Osteocyte (in vitro differentiated cells): Measurements from ENCODE around the gene C5orf15. TPM values are rescaled to one million over a fixed set of nuclear protein-coding genes. Genes with fewer than 3 reads are reported as not detected.

Experiments used
- DNase-seq: peaks from one replicate; pipeline ENCODE4 v3.0.0; 2021; ENCODE audit warnings: mixed read lengths; ENCODE audit not compliant: unreplicated experiment; ENCODE audit errors: extremely low spot score
- H3K27ac Mint-ChIP-seq: one replicate; pipeline ENCODE4 v1.8.0; 2021; ENCODE audit warnings: mild to moderate bottlenecking, mixed read lengths; ENCODE audit not compliant: unreplicated experiment
- H3K27me3 Mint-ChIP-seq: one replicate; pipeline ENCODE4 v1.8.0; 2021; ENCODE audit warnings: mixed read lengths; ENCODE audit not compliant: unreplicated experiment
- H3K36me3 Mint-ChIP-seq: one replicate; pipeline ENCODE4 v1.8.0; 2021; ENCODE audit warnings: mixed read lengths; ENCODE audit not compliant: unreplicated experiment
- H3K4me1 Mint-ChIP-seq: one replicate; pipeline ENCODE4 v1.8.0; 2021; ENCODE audit warnings: mixed read lengths; ENCODE audit not compliant: unreplicated experiment
- H3K4me3 Mint-ChIP-seq: one replicate; pipeline ENCODE4 v1.8.0; 2021; ENCODE audit warnings: mild to moderate bottlenecking, moderate library complexity, mixed read lengths; ENCODE audit not compliant: unreplicated experiment
- H3K9me3 Mint-ChIP-seq: one replicate; pipeline ENCODE4 v1.8.0; 2021; ENCODE audit warnings: mixed read lengths; ENCODE audit not compliant: unreplicated experiment
- CTCF ChIP-seq: fragments of 200-600 bp; sonication (generic); IDR thresholded peaks from 2 replicates; pipeline ENCODE4 v1.5.0; 2021; ENCODE audit warnings: antibody characterized with exemption, mild to moderate bottlenecking, moderate library complexity
- total RNA-seq: library from RNA; stranded (reverse); gene quantifications from 2 replicates; pipeline ENCODE4 v1.2.1, GENCODE V29; 2021

The C5orf15 gene
- total RNA-seq, 1 donor from 2014 or later, result 62.6 TPM

GRCh38 chr5:133945568-133945967 is 22.9 kb downstream of the C5orf15 start:
- TF ChIP-seq CTCF, result no peak
- Mint-ChIP-seq H3K27me3 (peaks cover 7% of the 10 kb centered on the region), H3K4me1 (no peaks in the 10 kb centered on the region), H3K4me3 (no peak overlapping the region), H3K27ac (no peak overlapping the region), H3K9me3 (no peaks in the 10 kb centered on the region), H3K36me3 (no peaks in the 10 kb centered on the region)
- DNase-seq, result no peak

GRCh38 chr5:133944263-133945185 is 23.9 kb downstream of the C5orf15 start:
- Mint-ChIP-seq H3K27ac (no peak overlapping the region), H3K4me1 (no peaks in the 10 kb centered on the region), H3K27me3 (peaks cover 7% of the 10 kb centered on the region), H3K36me3 (no peaks in the 10 kb centered on the region), H3K9me3 (no peaks in the 10 kb centered on the region), H3K4me3 (no peak overlapping the region)
- TF ChIP-seq CTCF, result peak; percentile 65
- peak; percentile 59 for DNase-seq

GRCh38 chr5:133943475-133943817 is 25.0 kb downstream of the C5orf15 start:
- H3K4me1 Mint-ChIP-seq, result no peaks in the 10 kb centered on the region
- peak; percentile 62 for DNase-seq
- no peaks in the 10 kb centered on the region for H3K36me3 Mint-ChIP-seq
- H3K27me3 Mint-ChIP-seq, result peaks cover 7% of the 10 kb centered on the region
- no peak overlapping the region for H3K27ac Mint-ChIP-seq
- no peak overlapping the region for H3K4me3 Mint-ChIP-seq
- no peak for TF ChIP-seq CTCF
- no peaks in the 10 kb centered on the region for H3K9me3 Mint-ChIP-seq

GRCh38 chr5:133942614-133943474 is 25.6 kb downstream of the C5orf15 start:
- no peaks in the 10 kb centered on the region for H3K36me3 Mint-ChIP-seq
- H3K4me3 Mint-ChIP-seq, result no peak overlapping the region
- H3K9me3 Mint-ChIP-seq, result no peaks in the 10 kb centered on the region
- no peak for DNase-seq
- H3K27me3 Mint-ChIP-seq, result peaks cover 7% of the 10 kb centered on the region
- TF ChIP-seq CTCF, result no peak
- no peaks in the 10 kb centered on the region for H3K4me1 Mint-ChIP-seq
- no peak overlapping the region for H3K27ac Mint-ChIP-seq
